HEK293T (cell line): Measurements from ENCODE around the gene CFAP61.
"Not testable (repeated sequence)": the region's sequence is repeated elsewhere in the genome, so short reads cannot be mapped to it uniquely, and the experiment has no call there.

Experiments used
- ELF4 ChIP-seq: fragments of 450-650 bp; IDR thresholded peaks from 2 replicates; pipeline ENCODE4 v1.6.1; 2017; ENCODE audit warnings: antibody characterized with exemption
- FOXA1 ChIP-seq: fragments of 450-650 bp; IDR thresholded peaks from 2 replicates; pipeline ENCODE4 v1.6.1; 2016; ENCODE audit warnings: mild to moderate bottlenecking
- FOXK2 ChIP-seq: fragments of 450-650 bp; IDR thresholded peaks from 2 replicates; pipeline ENCODE4 v1.6.1; 2016; ENCODE audit warnings: mild to moderate bottlenecking
- HDGF ChIP-seq: fragments of 450-650 bp; IDR thresholded peaks from 2 replicates; pipeline ENCODE4 v1.6.1; 2017; ENCODE audit warnings: antibody characterized with exemption, borderline replicate concordance
- NFRKB ChIP-seq: fragments of 450-650 bp; IDR thresholded peaks from 2 replicates; pipeline ENCODE4 v1.6.1; 2016; ENCODE audit warnings: mild to moderate bottlenecking, moderate library complexity
- SP1 ChIP-seq: fragments of 450-650 bp; IDR thresholded peaks from 2 replicates; pipeline ENCODE4 v1.6.1; 2017
- SUZ12 ChIP-seq: fragments of 450-650 bp; IDR thresholded peaks from 2 replicates; pipeline ENCODE4 v1.6.1; 2016; ENCODE audit warnings: mild to moderate bottlenecking
- TARDBP ChIP-seq: fragments of 450-650 bp; IDR thresholded peaks from 2 replicates; pipeline ENCODE4 v1.6.1; 2016

DNA sequence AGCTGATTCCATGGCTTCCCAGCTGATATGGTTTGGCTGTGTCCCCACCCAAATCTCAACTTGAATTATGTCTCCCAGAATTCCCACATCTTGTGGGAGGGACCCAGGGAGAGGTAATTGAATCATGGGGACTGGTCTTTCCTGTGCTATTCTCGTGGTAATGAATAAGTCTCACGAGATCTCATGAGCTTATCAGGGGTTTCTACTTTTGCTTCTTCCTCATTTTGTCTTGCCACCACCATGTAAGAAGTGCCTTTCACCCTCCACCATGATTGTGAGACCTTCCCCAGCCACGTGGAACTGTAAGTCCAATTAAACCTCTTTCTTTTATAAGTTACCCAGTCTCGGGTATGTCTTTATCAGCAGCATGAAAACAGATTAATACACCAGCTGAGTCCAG is 165.8 kb downstream of the CFAP61 start:
- not testable (repeated sequence) for TF ChIP-seq SP1, NFRKB, HDGF, FOXK2, TARDBP, ELF4, SUZ12, FOXA1
